Stimulated activated naive CD8-positive, alpha-beta T cell treated with anti-CD3 and anti-CD28 coated beads, Interleukin-15, Interleukin-2, amounts not matched to agents 100 U/mL and 50 U/mL, for 24 hours (primary cell): ENCODE data around the gene CACNB3.
"Not testable (repeated sequence)": the region's sequence is repeated elsewhere in the genome, so short reads cannot be mapped to it uniquely, and the experiment has no call there.

Experiments
- ATAC-seq: fragments of 150-1000 bp; cut with Tn5 transposase; one replicate; pipeline ENCODE4 v1.10.0; 2021
- DNase-seq: peaks from one replicate; pipeline ENCODE4 v3.0.0; 2021

Gene CACNB3

DNA sequence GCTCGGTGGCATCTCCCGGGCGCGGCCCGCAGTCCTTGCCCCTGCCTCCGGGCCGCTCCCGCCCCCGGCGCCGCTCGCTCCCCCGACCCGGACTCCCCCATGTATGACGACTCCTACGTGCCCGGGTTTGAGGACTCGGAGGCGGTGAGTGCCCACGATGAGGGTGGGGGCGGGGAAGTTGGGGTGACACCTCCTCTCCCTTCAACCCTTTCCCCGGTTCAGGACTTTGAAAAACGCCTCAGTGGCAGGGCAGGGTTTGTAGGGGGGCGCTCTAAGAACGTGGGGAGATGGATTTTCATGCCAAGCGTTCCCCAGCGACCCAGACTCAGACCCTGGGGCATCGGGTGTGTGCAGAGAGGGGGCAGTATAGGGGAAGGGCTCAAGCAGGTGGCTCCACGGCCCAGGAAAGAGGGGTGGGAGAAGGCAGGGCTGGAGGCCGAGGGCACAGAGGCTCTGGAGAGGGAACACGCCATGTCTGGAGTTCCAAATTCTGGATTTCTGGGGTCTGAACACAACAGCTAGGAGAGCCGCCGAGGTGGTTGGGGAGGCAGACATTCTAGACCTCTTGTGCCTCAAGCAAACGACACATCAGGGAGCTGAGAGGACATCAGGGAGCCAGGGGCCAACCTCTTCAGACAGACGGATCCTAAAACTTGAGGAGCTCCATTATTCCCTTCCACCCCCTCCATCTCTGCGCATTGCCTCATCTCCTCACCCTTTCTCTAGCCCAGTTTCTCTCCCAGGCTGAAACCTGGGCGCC lies 715 bp downstream of the CACNB3 start:
- no peak for ATAC-seq
- DNase-seq, result peak; percentile 55

DNA sequence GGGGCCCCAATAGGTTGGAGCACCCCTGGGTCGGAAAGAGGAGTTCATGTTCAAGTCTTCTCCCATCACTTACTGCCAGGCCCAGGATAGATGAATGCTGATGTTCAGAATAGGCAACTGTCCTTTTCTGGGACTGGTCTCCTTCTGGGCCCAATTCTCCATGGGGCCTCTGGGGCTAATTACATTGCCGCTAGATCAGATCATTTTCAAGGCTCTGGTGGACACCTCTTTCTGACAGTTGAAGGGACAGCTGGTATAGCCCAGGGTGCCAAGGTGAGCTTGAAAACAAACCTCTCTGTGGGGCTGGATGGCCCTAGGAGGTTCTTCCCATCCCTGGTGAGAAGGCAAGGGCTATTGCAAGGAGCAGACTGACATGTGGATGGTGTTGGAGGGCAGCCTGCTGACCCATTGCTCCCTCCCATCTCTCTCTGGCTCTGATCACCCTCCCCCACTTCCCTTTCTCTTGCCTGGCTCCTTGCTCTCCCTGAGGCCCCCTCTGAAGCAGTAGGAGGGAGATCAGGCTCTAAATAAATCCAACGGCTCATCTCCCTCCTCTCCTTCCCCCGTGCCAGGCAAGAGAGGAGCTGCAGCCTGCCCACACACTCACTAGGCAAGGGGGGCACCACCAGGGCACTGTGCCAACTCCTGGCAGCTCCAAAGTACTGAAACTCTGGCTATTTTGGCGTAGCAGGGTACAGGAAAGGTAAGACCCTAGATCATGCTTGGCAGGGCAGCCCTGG lies 1.9 kb downstream of the CACNB3 start:
- ATAC-seq, result no peak
- DNase-seq, result no peak

GRCh38 chr12:48822139-48822538 lies 3.8 kb downstream of the CACNB3 start:
- DNase-seq (no peak), ATAC-seq (no peak)

GRCh38 chr12:48822711-48823110 lies 4.4 kb downstream of the CACNB3 start:
- ATAC-seq, result no peak

DNA sequence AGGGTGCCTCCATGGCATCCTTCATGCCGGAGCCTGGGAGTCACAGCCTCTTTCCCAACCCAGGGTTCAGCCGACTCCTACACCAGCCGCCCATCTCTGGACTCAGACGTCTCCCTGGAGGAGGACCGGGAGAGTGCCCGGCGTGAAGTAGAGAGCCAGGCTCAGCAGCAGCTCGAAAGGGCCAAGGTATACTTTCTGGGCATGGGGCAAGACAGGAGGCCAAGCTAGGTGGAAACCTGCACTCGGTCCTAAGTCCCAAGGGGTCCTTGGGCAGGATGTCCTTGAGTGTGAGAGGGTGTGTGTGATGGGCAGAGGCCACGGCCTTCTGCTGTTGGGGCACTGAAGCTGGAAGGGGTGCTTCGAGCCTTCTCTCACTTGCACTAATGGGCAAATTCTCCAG lies 5.0 kb downstream of the CACNB3 start:
- ATAC-seq (no peak), DNase-seq (no peak)

More at GRCh38 chr12:48822711-48823110, 4.4 kb downstream of the CACNB3 start:
- no peak for DNase-seq

GRCh38 chr12:48824112-48824511 lies 5.8 kb downstream of the CACNB3 start:
- no peak for DNase-seq
- ATAC-seq, result no peak

GRCh38 chr12:48824905-48825304 lies 6.6 kb downstream of the CACNB3 start:
- no peak for DNase-seq
- ATAC-seq, result no peak

DNA sequence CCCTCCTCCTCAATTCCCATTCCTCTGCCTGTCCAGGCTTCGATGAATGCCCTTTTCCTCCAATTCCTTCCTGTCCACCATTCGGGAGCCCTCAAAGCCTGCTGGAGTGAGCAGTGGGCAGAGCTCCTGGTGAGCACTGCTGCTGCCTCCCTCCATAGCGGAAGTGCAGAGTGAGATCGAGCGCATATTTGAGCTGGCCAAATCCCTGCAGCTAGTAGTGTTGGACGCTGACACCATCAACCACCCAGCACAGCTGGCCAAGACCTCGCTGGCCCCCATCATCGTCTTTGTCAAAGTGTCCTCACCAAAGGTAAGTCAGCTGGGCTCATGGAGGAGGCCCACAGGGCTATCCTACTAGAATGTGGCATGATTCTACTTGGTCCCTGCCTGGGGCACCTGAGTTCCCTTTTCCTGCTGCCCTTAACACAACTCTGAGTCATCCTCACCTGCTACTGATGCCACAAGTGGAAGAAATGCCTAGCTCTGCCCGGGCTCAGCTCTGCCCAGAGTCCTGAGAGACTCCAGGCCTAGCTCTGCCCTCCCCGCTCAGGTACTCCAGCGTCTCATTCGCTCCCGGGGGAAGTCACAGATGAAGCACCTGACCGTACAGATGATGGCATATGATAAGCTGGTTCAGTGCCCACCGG lies 8.0 kb downstream of the CACNB3 start:
- DNase-seq (no peak), ATAC-seq (no peak)

GRCh38 chr12:48827026-48827425 lies 8.7 kb downstream of the CACNB3 start:
- no peak for DNase-seq
- no peak for ATAC-seq

GRCh38 chr12:48827513-48828096 lies 9.3 kb downstream of the CACNB3 start:
- ATAC-seq, result no peak
- no peak for DNase-seq

DNA sequence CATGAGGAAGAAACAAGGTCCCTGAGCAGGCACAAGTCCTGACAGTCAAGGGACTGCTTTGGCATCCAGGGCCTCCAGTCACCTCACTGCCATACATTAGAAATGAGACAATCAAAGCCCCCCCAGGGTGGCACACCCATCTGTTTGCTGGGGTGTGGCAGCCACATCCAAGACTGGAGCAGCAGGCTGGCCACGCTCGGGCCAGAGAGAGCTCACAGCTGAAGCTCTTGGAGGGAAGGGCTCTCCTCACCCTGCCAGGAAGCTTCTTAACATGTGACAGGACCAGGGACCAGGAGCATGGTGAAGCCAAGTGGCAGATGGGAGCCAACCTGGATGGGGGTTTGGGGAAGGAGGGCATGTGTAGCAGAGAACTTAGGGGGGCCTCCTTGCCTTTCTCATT lies 10.0 kb downstream of the CACNB3 start:
- ATAC-seq, result no peak
- no peak for DNase-seq

DNA sequence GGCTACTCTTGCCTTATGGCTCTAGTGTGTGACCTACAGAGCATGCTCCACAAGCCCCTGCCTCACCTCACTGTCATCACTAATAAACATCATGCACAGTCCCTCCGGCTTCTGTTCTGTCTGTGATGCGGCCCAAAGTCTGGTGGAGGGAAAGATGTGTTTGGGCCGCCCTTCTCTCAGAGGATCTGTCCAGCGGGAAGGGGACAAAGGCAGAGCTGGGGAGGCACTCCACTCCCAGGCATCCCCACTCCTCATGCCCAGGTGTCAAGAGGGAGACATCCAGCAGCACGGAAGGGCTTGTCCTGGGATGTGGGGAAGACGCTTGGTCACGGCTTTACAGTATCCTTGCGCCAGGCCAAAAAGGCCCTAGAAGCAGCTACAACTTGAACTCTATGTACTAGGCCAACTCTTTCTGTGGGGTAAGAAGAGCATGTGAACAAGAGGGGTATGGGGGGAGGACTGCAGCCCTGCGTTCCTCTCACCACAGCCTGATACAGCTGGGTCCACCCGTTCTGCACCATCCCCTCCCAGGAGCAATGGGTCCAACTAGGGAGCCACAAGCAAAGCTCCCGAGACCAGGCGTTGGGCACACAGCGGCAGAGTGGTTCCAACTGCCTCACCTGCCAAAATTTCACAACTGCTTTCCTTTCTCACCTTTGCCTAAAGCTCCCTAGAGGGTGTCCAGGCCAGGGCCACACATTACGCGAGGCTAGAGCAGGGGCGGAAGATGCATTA lies 10.7 kb downstream of the CACNB3 start:
- ATAC-seq (no peak), DNase-seq (no peak)

DNA sequence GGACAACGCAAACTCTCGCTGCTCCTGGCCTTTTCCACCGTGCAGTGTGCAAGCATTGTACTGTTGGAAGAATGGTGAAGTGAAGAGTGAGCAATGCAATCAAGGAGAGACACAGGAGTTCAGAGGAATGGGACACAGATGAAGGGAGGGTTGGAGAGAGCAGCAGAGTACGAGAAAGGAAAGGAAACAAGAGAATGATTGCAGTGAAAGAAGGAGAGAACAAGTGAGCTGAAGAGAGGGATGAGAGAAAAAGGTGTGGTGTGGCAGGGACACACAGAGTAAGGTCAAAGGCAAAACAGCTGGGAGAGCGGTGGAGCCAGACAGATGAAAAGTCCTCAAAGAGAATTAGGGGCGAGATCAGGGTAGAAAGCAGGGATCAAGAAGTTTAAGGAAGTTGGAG lies 13.0 kb downstream of the CACNB3 start:
- ATAC-seq (no peak), DNase-seq (no peak)

GRCh38 chr12:48832321-48833060 lies 14.2 kb downstream of the CACNB3 start:
- ATAC-seq (no peak), DNase-seq (no peak)

DNA sequence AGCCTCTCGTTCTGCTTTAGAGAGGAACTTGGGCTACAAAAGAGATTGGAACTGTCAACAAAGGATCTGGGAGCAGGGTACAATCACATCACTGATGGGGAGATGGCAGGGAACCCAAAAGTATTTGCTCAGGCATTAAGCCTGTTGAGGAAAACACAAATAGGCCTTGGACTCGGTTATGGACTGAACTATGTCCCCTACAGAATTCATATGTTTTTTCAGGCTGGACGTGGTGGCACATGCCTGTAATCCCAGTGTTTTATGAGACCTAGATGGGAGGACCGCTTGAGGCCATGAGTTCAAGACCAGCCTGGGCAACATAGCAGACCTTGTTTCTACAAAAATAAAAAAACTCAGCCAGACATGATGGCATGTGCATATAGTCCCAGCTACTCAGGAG lies 19.8 kb downstream of the CACNB3 start:
- DNase-seq (no peak), ATAC-seq (no peak)

- ATAC-seq, DNase-seq: not testable (repeated sequence)
These were observed 23.7 kb downstream of the CACNB3 start for GRCh38 chr12:48842021-48842420.

- peak; percentile 97 for ATAC-seq
- DNase-seq, result peak; percentile 90
These were observed 33.8 kb downstream of the CACNB3 start, which contains the start of gene DDX23 for GRCh38 chr12:48851883-48852733. DDX23 (minus strand) TSS chr12:48852163; CDS start chr12:48845782, 6,381 bp downstream.

DNA sequence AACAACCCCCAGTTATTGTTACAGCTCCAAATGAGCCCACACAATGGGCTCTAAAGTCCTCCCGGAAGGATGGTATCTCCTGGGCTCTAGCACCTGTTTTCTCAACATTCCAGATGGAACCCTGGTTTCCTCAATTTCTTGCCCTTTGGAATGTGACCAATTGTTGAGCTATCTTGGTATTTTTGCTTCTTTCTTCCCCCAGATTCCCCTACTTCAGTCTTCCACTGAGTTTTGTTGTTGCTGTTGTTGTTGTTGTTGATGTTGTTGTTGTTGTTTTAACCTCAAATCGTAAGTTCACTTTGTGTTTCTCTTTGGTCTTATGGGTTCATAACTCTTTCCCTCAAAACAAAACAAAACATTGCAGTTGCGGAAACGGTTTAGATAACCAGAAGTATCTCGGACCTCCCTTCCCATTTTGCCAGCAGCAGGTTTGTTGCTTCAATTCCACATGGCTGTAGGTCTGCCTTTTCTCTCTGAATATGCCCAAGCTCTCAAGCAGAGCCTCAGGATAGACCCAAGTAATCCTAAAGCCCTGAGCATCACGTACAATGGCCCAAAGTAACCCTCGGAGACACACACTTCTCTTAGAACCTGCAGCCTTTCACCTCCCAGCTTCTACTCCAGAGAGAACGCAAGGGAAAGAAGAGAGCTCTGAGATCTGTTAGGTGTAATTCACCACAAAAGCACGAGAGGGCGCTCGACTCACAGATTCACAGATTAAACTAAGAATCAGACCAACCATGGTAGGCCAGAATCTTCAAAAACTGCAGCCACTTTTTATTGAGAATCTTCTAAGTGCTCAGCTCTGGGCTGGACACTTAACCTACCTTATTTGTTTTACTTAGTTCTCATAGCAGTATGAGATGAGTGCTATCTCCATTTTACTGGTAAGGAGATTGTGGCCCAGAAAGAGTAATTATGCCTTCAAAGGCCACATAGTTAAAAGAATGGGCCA lies 34.7 kb downstream of the CACNB3 start:
- ATAC-seq (peak; percentile 42), DNase-seq (peak; percentile 88)

DNA sequence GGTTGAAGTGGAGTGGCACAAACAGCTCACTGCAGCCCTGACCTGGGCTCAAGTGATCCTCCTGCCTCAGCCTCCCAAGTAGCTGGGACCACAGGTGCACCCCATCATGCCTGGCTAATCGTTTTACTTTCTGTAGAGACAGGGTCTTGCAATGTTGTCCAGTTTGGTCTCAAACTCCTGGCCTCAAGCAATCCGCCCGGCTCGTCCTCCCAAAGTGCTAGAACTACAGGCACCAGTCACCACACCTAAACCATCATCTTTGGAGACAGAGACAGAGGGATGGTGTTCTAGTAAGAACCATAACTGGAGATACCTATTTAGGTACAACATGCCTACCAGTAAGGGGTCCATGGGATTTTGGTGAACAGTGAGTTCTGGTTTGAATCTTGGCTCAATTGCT lies 36.2 kb downstream of the CACNB3 start:
- DNase-seq, result no peak
- ATAC-seq, result no peak
